NT2/D1 (cell line): Measurements from ENCODE around the gene CEMIP.

Source experiments
- DNase-seq: peaks from one replicate; pipeline ENCODE4 v3.0.0-alpha.2; 2011; ENCODE audit warnings: low read depth, low spot score
- H3K27me3 ChIP-seq: 2 replicates; pipeline ENCODE4 v1.6.0; 2011; ENCODE audit warnings: mild to moderate bottlenecking; ENCODE audit not compliant: insufficient read length, insufficient read depth
- H3K36me3 ChIP-seq: 2 replicates; pipeline ENCODE4 v1.6.1; 2011; ENCODE audit warnings: mild to moderate bottlenecking, low read length, mixed read lengths; ENCODE audit not compliant: insufficient read depth, insufficient read length
- H3K4me1 ChIP-seq: 2 replicates; pipeline ENCODE4 v1.5.1; 2011; ENCODE audit not compliant: insufficient read depth, insufficient read length
- H3K4me3 ChIP-seq: 2 replicates; pipeline ENCODE4 v1.5.1; 2011; ENCODE audit warnings: low read depth; ENCODE audit not compliant: insufficient read length
- H3K9ac ChIP-seq: 2 replicates; pipeline ENCODE4 v1.6.0; 2011; ENCODE audit warnings: low read depth; ENCODE audit not compliant: insufficient read length
- H3K9me3 ChIP-seq: 2 replicates; pipeline ENCODE4 v1.5.1; 2011; ENCODE audit warnings: mild to moderate bottlenecking, low read length; ENCODE audit not compliant: insufficient read depth
- SUZ12 ChIP-seq: IDR thresholded peaks from 2 replicates; pipeline ENCODE4 v1.6.1; 2011; ENCODE audit not compliant: insufficient read length, insufficient read depth; ENCODE audit errors: extremely low read depth
- YY1 ChIP-seq: IDR thresholded peaks from 2 replicates; pipeline ENCODE4 v1.6.1; 2011; ENCODE audit not compliant: insufficient read length, insufficient read depth
- ZNF274 ChIP-seq: IDR thresholded peaks from 2 replicates; pipeline ENCODE4 v1.6.1; 2011; ENCODE audit warnings: mild to moderate bottlenecking, low read depth, low read length

Gene CEMIP

DNA sequence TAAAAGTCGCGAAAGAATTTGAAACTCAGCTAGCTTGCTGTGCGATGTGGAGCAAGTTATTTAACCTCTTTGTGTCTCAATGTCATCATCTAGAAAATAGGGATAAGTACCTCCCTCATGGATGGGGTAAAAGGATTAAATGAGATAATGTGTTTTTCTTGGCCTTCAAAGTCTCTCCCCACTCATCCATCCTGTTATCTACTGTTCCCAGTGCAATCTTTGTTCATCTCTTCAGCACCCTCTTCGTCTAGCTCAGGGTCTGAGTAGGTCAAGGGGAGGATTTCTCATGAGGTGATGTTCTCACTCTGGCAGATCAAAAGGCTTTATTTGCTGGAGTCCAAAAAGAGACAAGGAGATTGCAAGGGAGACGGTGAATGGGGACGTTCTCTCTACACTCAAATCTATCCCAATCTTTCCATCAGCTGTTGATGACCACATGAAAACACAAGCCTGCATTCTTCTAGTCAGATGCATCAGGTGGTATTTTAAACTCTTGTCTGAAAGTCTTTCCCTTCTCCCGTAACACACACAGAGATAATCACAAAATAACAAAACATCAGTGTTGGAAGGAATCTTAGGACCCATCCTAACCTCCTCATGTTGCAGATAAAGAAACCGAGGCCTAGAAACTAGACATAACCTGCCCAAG, 209.1 kb downstream of the CEMIP start:
- peak overlapping the region; percentile 91 for H3K4me3 ChIP-seq
- no peaks in the 10 kb centered on the region for H3K9me3 ChIP-seq
- H3K36me3 ChIP-seq, result peaks cover 13% of the 10 kb centered on the region
- TF ChIP-seq SUZ12 (no peak), YY1 (no peak)
- peak overlapping the region; percentile 92 for H3K9ac ChIP-seq
- no peaks in the 10 kb centered on the region for H3K27me3 ChIP-seq
- no peak for DNase-seq
- no peaks in the 10 kb centered on the region for H3K4me1 ChIP-seq

DNA sequence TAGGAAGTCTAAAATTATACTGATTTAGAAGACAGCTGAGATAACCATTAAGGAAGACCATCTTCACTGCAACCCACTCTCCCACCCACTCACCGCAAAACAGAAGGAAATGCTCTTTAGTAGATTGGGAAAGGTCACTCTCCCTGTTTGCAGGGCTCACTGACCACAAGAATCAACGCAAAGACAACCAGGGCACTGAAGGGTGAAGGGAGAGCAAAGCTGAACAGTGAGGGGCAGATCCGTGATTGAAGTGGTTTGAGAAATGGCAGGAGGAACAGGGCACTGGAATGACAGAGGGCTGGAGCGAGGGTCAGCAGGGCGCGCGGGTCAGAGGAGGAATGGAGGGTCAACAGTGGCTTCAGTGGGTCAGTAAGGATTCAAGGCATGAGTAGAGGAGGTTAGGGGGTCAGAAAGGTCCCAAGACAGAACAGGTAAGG, 209.9 kb downstream of the CEMIP start:
- no peak for DNase-seq
- H3K9ac ChIP-seq, result peak overlapping the region; percentile 92
- H3K27me3 ChIP-seq, result no peaks in the 10 kb centered on the region
- peaks cover 13% of the 10 kb centered on the region for H3K36me3 ChIP-seq
- H3K4me3 ChIP-seq, result peak overlapping the region; percentile 91
- TF ChIP-seq YY1 (no peak), ZNF274 (no peak), SUZ12 (no peak)
- no peaks in the 10 kb centered on the region for H3K9me3 ChIP-seq
- no peaks in the 10 kb centered on the region for H3K4me1 ChIP-seq

DNA sequence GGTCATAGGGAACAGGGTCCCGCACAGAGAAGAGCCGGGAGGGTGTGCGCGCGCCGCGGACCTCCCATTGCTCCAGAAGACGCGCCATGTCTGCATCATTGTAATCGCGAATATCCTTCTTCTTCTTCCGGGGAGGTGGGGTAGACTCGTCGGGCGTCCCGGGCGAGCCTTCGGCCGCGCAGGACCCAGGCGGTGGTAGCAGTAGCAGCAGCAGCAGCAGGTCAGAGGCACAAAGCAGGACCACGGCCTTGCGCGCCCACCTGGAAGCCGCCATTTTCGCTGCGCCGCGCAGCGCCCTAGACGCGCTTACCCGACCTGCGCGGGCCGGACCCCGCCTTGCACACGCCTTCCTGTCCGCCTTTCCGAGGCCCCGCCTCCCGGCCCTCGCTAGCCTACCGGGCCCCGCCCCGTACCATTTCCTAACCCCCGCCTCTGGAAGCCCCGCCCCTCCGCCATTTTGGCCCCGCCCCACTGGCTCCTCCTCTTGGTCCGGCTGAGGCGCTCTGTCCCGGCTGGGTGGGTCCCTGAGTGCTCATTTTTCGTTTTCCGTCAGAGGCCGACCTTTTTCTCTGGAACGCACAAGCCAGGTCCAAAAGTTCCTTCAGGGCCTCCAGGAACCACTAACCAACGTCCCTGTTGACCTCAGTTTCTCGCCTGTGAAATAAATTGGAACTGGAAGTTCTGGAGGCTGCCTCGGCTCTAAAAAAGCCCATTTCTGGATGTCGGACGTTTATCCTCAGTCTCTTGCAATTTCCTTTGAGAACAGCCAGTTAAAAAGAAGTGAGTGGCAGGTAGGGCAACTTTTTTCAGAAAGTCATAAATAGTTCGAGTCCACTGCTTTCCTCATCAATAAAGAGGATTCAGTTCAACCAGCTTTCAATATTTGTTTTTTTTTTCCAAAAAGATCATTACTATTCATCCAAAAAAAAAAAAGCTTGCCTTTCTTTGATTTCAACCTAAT, 210.6 kb downstream of the CEMIP start, which contains the start of gene MESD:
TSS of gene MESD (minus strand) at position 302 of the 961 bp plus-strand sequence. CDS start at position 274, 28 bp downstream.
- H3K9me3 ChIP-seq, result no peaks in the 10 kb centered on the region
- H3K9ac ChIP-seq, result peak within 1 kb of the TSS; percentile 92
- no peaks in the 10 kb centered on the region for H3K27me3 ChIP-seq
- H3K4me3 ChIP-seq, result peak within 1 kb of the TSS; percentile 91
- DNase-seq, result peak; percentile 96
- no peaks in the 10 kb centered on the region for H3K4me1 ChIP-seq
- H3K36me3 ChIP-seq, result peaks cover 13% of the 10 kb centered on the region
- TF ChIP-seq SUZ12 (no peak), YY1 (peak; percentile 86), ZNF274 (no peak)

DNA sequence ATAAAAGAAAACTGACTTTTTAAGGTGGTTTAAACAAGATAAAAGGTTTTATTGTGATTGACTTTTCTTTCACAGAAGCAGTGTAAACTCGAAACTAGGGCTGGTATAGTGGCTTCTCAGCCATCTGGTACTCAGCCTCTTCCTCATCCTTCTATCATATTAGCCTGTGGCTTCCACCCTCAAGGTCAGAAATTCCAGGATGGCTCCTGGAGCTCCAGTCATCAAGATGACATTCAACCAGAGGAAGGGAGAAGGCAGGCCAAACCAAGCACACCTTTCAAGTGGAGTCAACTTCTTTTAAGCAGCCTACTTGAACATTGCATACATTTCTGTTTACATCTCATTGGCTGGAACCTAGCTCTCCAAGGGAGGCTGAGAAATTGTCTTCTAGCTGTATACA, 211.8 kb downstream of the CEMIP start:
- DNase-seq, result no peak
- no peaks in the 10 kb centered on the region for H3K4me1 ChIP-seq

DNA sequence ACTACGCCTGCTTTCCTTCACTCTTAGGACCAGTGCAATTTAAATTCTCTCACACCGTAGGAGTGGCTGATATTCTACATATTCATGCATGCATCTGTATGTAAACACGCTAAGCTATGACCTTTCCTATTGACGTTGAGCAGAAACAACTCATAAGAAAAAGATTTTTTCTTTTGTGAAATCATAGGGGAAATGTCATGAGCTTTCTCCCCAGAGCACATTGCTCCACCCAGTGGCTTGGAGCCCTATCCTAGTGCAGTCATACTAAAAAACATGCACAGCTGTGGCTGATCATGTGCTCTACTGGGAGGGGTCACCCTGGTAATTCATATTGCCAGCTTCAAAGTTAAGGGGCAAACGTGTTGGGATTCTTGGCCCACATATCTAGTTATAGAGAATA, 212.3 kb downstream of the CEMIP start:
- no peaks in the 10 kb centered on the region for H3K4me1 ChIP-seq
- DNase-seq, result no peak
- no peaks in the 10 kb centered on the region for H3K9me3 ChIP-seq
- no peak overlapping the region for H3K9ac ChIP-seq
- H3K27me3 ChIP-seq, result no peaks in the 10 kb centered on the region
- TF ChIP-seq SUZ12 (no peak), ZNF274 (no peak), YY1 (no peak)
- no peak overlapping the region for H3K4me3 ChIP-seq
- peaks cover 5% of the 10 kb centered on the region for H3K36me3 ChIP-seq

More for the DNA sequence above, 211.8 kb downstream of the CEMIP start:
- Histone ChIP-seq H3K36me3 (peaks cover 6% of the 10 kb centered on the region), H3K9ac (no peak overlapping the region), H3K27me3 (no peaks in the 10 kb centered on the region), H3K4me3 (no peak overlapping the region), H3K9me3 (no peaks in the 10 kb centered on the region)
- no peak for TF ChIP-seq ZNF274
- TF ChIP-seq SUZ12, result no peak
- TF ChIP-seq YY1, result no peak

DNA sequence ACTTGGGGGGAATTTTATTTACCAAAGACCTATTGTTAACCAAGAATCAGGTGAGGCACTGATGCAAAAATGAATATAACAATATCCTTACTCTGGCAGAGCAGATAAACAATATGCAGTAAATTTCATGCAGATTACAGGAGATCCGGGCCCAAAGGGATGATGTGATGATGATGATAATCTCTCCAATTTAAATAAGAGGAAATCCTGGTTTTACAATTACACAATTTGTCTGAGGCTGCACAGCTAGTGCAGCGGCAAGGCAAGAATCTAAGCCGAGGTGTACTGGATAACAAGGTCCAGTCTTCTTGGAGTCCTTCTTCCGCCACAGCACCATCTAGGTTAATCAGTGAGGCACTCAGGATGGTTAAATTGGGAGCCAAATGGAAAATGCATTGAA, 212.8 kb downstream of the CEMIP start:
- no peak overlapping the region for H3K4me3 ChIP-seq
- TF ChIP-seq ZNF274 (no peak), SUZ12 (no peak), YY1 (no peak)
- no peaks in the 10 kb centered on the region for H3K4me1 ChIP-seq
- H3K9me3 ChIP-seq, result no peaks in the 10 kb centered on the region
- no peaks in the 10 kb centered on the region for H3K27me3 ChIP-seq
- peaks cover 5% of the 10 kb centered on the region for H3K36me3 ChIP-seq
- DNase-seq, result no peak
- H3K9ac ChIP-seq, result no peak overlapping the region

DNA sequence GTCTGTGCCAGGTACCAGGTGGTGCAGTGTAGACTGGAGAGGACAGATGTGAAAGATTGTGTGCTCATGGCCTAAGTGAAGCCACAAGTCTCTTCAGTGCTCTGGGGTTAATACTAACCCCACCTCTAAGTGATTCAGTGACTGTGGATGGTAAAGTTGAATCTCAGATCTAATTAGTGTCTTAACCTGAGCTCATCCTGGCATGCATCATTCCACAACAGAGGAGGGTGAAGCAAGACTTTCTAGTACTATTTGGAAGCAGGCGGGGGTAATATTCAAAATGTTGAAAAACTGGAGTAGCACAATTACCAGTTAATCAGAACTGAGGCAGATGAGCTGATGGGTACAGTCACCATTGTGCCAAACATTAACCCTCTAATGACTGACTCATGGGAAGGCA, 213.3 kb downstream of the CEMIP start:
- Histone ChIP-seq H3K9me3 (no peaks in the 10 kb centered on the region), H3K4me3 (no peak overlapping the region), H3K36me3 (peaks cover 5% of the 10 kb centered on the region), H3K4me1 (no peaks in the 10 kb centered on the region), H3K27me3 (no peaks in the 10 kb centered on the region), H3K9ac (no peak overlapping the region)
- no peak for DNase-seq
- TF ChIP-seq YY1, result no peak
- TF ChIP-seq SUZ12, result no peak
- no peak for TF ChIP-seq ZNF274
